PFSK-1 (cell line): Measurements from ENCODE around the gene DLX1.

ENCODE experiments used
- FOXP2 ChIP-seq: optimal IDR thresholded peaks from 2 replicates; pipeline ENCODE3; 2011; ENCODE audit warnings: borderline replicate concordance, control low read depth, inconsistent platforms; ENCODE audit not compliant: insufficient read depth; ENCODE audit errors: extremely low read length, extremely low read depth
- POLR2AphosphoS5 ChIP-seq: IDR thresholded peaks from 2 replicates; pipeline ENCODE4 v1.6.1; 2012; ENCODE audit warnings: low read depth, mild to moderate bottlenecking, control low read depth, low read length, moderate library complexity
- SIN3A ChIP-seq: IDR thresholded peaks from 2 replicates; pipeline ENCODE4 v1.6.1; 2012; ENCODE audit warnings: mild to moderate bottlenecking, low read length, moderate library complexity, borderline replicate concordance; ENCODE audit not compliant: insufficient read depth
- TAF1 ChIP-seq: IDR thresholded peaks from 2 replicates; pipeline ENCODE4 v1.6.1; 2012; ENCODE audit warnings: low read length, control low read depth, borderline replicate concordance; ENCODE audit not compliant: insufficient read depth
- TF ChIP-seq, protein P1 (sequence below), 2 experiments: IDR thresholded peaks; 2 replicates each; pipeline versions ENCODE4 v1.6.1 to v1.8.0; 2011 to 2012; ENCODE audit warnings: low read depth in 2 of 2, low read length in 2 of 2, control low read depth in 1 of 2, inconsistent platforms in 1 of 2, mild to moderate bottlenecking in 1 of 2, moderate library complexity in 1 of 2; ENCODE audit not compliant: insufficient read depth in 1 of 2

Gene DLX1

DNA sequence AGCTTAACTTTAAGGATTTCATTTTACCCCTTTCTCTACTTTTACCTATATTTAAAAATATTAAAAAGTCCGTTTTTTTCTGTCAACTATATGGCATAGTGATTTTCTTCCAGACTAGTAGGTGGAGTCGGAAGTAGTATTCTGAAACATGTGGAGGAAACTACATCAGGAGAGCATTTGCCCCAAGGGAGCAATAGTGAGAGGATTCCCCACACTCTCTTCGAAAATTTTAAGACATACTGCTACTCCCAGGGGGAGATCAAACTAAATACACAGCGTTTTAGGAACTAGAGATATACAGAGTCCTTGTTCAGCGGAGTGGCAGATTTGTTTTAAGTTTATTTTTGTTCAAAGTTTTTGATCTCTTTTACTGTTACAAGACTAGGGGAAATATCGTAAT, 45.0 kb upstream of the DLX1 start:
- TF ChIP-seq POLR2AphosphoS5 (no peak), SIN3A (no peak), FOXP2 (no peak), TAF1 (no peak)
- TF ChIP-seq, protein P1, sequence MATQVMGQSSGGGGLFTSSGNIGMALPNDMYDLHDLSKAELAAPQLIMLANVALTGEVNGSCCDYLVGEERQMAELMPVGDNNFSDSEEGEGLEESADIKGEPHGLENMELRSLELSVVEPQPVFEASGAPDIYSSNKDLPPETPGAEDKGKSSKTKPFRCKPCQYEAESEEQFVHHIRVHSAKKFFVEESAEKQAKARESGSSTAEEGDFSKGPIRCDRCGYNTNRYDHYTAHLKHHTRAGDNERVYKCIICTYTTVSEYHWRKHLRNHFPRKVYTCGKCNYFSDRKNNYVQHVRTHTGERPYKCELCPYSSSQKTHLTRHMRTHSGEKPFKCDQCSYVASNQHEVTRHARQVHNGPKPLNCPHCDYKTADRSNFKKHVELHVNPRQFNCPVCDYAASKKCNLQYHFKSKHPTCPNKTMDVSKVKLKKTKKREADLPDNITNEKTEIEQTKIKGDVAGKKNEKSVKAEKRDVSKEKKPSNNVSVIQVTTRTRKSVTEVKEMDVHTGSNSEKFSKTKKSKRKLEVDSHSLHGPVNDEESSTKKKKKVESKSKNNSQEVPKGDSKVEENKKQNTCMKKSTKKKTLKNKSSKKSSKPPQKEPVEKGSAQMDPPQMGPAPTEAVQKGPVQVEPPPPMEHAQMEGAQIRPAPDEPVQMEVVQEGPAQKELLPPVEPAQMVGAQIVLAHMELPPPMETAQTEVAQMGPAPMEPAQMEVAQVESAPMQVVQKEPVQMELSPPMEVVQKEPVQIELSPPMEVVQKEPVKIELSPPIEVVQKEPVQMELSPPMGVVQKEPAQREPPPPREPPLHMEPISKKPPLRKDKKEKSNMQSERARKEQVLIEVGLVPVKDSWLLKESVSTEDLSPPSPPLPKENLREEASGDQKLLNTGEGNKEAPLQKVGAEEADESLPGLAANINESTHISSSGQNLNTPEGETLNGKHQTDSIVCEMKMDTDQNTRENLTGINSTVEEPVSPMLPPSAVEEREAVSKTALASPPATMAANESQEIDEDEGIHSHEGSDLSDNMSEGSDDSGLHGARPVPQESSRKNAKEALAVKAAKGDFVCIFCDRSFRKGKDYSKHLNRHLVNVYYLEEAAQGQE (IDR thresholded peaks at IDR 0.05; ENCODE audit: insufficient read depth in 1 of 2, low read depth in 2 of 2, low read length in 2 of 2): no peak

GRCh38 chr2:172046080-172046678, 39.1 kb upstream of the DLX1 start:
- TF ChIP-seq FOXP2 (no peak), SIN3A (no peak), TAF1 (no peak), POLR2AphosphoS5 (no peak)
- TF ChIP-seq, protein P1 (IDR thresholded peaks at IDR 0.05; ENCODE audit: insufficient read depth in 1 of 2, low read depth in 2 of 2, low read length in 2 of 2): no peak

GRCh38 chr2:172046866-172047565, 38.3 kb upstream of the DLX1 start:
- TF ChIP-seq POLR2AphosphoS5: no peak
- no peak for TF ChIP-seq SIN3A
- no peak for TF ChIP-seq FOXP2
- no peak for TF ChIP-seq TAF1

GRCh38 chr2:172047566-172048507, 37.5 kb upstream of the DLX1 start:
- TF ChIP-seq POLR2AphosphoS5 (no peak), SIN3A (no peak), TAF1 (no peak), FOXP2 (no peak)
- TF ChIP-seq, protein P1 (IDR thresholded peaks at IDR 0.05; ENCODE audit: insufficient read depth in 1 of 2, low read depth in 2 of 2, low read length in 2 of 2): no peak

GRCh38 chr2:172048508-172049503, 36.5 kb upstream of the DLX1 start:
- TF ChIP-seq, protein P1 (IDR thresholded peaks at IDR 0.05; ENCODE audit: insufficient read depth in 1 of 2, low read depth in 2 of 2, low read length in 2 of 2): no peak
- TF ChIP-seq SIN3A: no peak
- TF ChIP-seq POLR2AphosphoS5: no peak
- TF ChIP-seq TAF1: no peak
- no peak for TF ChIP-seq FOXP2
